ENCODE data around the gene TP53TG5. TPM values are rescaled to one million over a fixed set of nuclear protein-coding genes. Genes with fewer than 3 reads are reported as not detected.

The TP53TG5 gene
- total and polyA plus RNA-seq, 10 of the 15 experiments (the other 5 are each of a cell fraction or from before 2014, with no cell fraction given): 0.24 TPM; not detected in 9

- TF ChIP-seq ZNF687 (IDR thresholded peaks at IDR 0.05): no peak
- TF ChIP-seq CTCF (IDR thresholded peaks at IDR 0.05 in 2 of 3, conservative IDR thresholded peaks at IDR 0.05 in 1 of 3; ENCODE audit: control insufficient read depth in 2 of 3, extremely low read depth in 1 of 3, insufficient read depth in 1 of 3, low read depth in 3 of 3, low read length in 3 of 3): no peak
- no peak for TF ChIP-seq PBX3 (IDR thresholded peaks at IDR 0.05; ENCODE audit: insufficient replicate concordance, low read depth, low read length)
- no peak for TF ChIP-seq MYB (IDR thresholded peaks at IDR 0.05; ENCODE audit: borderline replicate concordance, low read depth, low read length)
- no peak for TF ChIP-seq NR2C1 (IDR thresholded peaks at IDR 0.05)
- no peak for TF ChIP-seq MEF2A (IDR thresholded peaks at IDR 0.05; ENCODE audit: insufficient read depth, low read depth, low read length)
- no peak for TF ChIP-seq BCL3 (IDR thresholded peaks at IDR 0.05; ENCODE audit: borderline replicate concordance, insufficient read depth, low read depth, low read length, poor library complexity, severe bottlenecking)
- no peak for TF ChIP-seq ZNF622 (IDR thresholded peaks at IDR 0.05)
- no peak for TF ChIP-seq KLF5 (IDR thresholded peaks at IDR 0.05; ENCODE audit: partially characterized antibody)
- no peak for TF ChIP-seq MAX (IDR thresholded peaks at IDR 0.05; ENCODE audit: low read depth, low read length)
Measured at GRCh38 chr20:45372646-45373352, 5.3 kb downstream of the TP53TG5 start (continued).

All from GM12878 (cell line).